Karpas-422 (cell line): Measurements from ENCODE around the gene FARP2. TPM values are rescaled to one million over a fixed set of nuclear protein-coding genes. Genes with fewer than 3 reads are reported as not detected.
A peak's percentile ranks its signal among the peaks of the same experiment; 100 is the strongest.

Source experiments
- DNase-seq: peaks from one replicate; pipeline ENCODE4 v3.0.0-alpha.2; 2015
- H2AFZ ChIP-seq: fragments of 200-600 bp; sonication (generic); 2 replicates; pipeline ENCODE4 v1.6.1; 2014; ENCODE audit warnings: antibody characterized with exemption, low read length, mixed read lengths
- H3K27ac ChIP-seq: fragments of 200-600 bp; sonication (generic); 2 replicates; pipeline ENCODE4 v1.5.1; 2014; ENCODE audit warnings: mild to moderate bottlenecking, low read length, moderate library complexity
- H3K27me3 ChIP-seq: fragments of 200-600 bp; sonication (generic); 2 replicates; pipeline ENCODE4 v1.6.1; 2014; ENCODE audit warnings: low read length, mixed read lengths
- H3K36me3 ChIP-seq: fragments of 200-600 bp; sonication (generic); 2 replicates; pipeline ENCODE4 v1.6.1; 2014; ENCODE audit warnings: low read length, mixed read lengths; ENCODE audit not compliant: insufficient read depth
- H3K4me1 ChIP-seq: fragments of 200-600 bp; sonication (generic); 2 replicates; pipeline ENCODE4 v1.6.1; 2014; ENCODE audit warnings: mild to moderate bottlenecking, low read length, mixed read lengths
- H3K4me2 ChIP-seq: fragments of 200-600 bp; sonication (generic); 2 replicates; pipeline ENCODE4 v1.6.1; 2014; ENCODE audit warnings: low read length, low read depth, mild to moderate bottlenecking; ENCODE audit not compliant: poor library complexity, severe bottlenecking
- H3K4me3 ChIP-seq: fragments of 200-600 bp; sonication (generic); 2 replicates; pipeline ENCODE4 v1.5.1; 2014; ENCODE audit warnings: mild to moderate bottlenecking, antibody characterized with exemption, low read length, mixed read lengths
- H3K79me2 ChIP-seq: fragments of 200-600 bp; sonication (generic); 2 replicates; pipeline ENCODE4 v1.6.1; 2014; ENCODE audit warnings: mild to moderate bottlenecking, low read length, mixed read lengths
- H3K9ac ChIP-seq: fragments of 200-600 bp; sonication (generic); 2 replicates; pipeline ENCODE4 v1.6.0; 2014; ENCODE audit warnings: low read length
- H3K9me2 ChIP-seq: fragments of 200-600 bp; sonication (generic), shearing (Covaris generic); replicated peaks from 2 replicates; pipeline ENCODE4 v1.6.0; 2014; ENCODE audit warnings: mild to moderate bottlenecking, low read length, moderate library complexity; ENCODE audit not compliant: insufficient read depth
- H3K9me3 ChIP-seq: fragments of 300-700, 200-600 bp; sonication (generic); 2 replicates; pipeline ENCODE4 v1.6.1; 2014; ENCODE audit warnings: low read length, mixed read lengths
- H4K20me1 ChIP-seq: fragments of 200-600 bp; sonication (generic); 2 replicates; pipeline ENCODE4 v1.6.1; 2014; ENCODE audit warnings: mild to moderate bottlenecking, antibody characterized with exemption, low read length, low read depth; ENCODE audit not compliant: insufficient read depth
- total RNA-seq: library from RNA; depleted of rRNA; stranded (reverse); fragments of >200 nt; shearing (Covaris generic); gene quantifications from 2 replicates; pipeline ENCODE4 v1.2.3, GENCODE V29; 2014; ENCODE audit warnings: low replicate concordance

Gene FARP2
- total RNA-seq, 1 experiment from 2014 or later = 40.0 TPM

GRCh38 chr2:241334813-241335212, 21.3 kb upstream of the FARP2 start:
- H3K79me2 ChIP-seq = peaks cover 44% of the 10 kb centered on the region
- H4K20me1 ChIP-seq = peaks cover 4% of the 10 kb centered on the region; the same call in 1 of the 2 replicates
- DNase-seq = no peak
- H3K27ac ChIP-seq = peak overlapping the region; percentile 92
- no peak overlapping the region for H3K9ac ChIP-seq
- H3K27me3 ChIP-seq = no peaks in the 10 kb centered on the region
- H3K4me1 ChIP-seq = peaks cover 59% of the 10 kb centered on the region
- H2AFZ ChIP-seq = no peak overlapping the region
- no peaks in the 10 kb centered on the region for H3K9me2 ChIP-seq
- peak overlapping the region; percentile 62 for H3K4me2 ChIP-seq
- H3K9me3 ChIP-seq = no peaks in the 10 kb centered on the region
- peaks cover 22% of the 10 kb centered on the region; the same call in 1 of the 2 replicates for H3K36me3 ChIP-seq
- H3K4me3 ChIP-seq = 0 out of 2 replicates have a peak overlapping the region, but pooled peaks have one; percentile 1

- no peak overlapping the region for H3K4me2 ChIP-seq
- DNase-seq = no peak
- peaks cover 23% of the 10 kb centered on the region for H3K4me1 ChIP-seq
- H3K4me3 ChIP-seq = no peak overlapping the region
- no peaks in the 10 kb centered on the region for H3K9me2 ChIP-seq
- no peaks in the 10 kb centered on the region for H3K27me3 ChIP-seq
- H3K36me3 ChIP-seq = peaks cover 67% of the 10 kb centered on the region
- H3K27ac ChIP-seq = no peak overlapping the region
- no peak overlapping the region for H2AFZ ChIP-seq
- no peaks in the 10 kb centered on the region for H3K9me3 ChIP-seq
- H3K9ac ChIP-seq = no peak overlapping the region
- H4K20me1 ChIP-seq = peaks cover 8% of the 10 kb centered on the region; the same call in 1 of the 2 replicates
- peaks cover 54% of the 10 kb centered on the region for H3K79me2 ChIP-seq
These were observed 16.1 kb upstream of the FARP2 start for GRCh38 chr2:241339839-241340630.

GRCh38 chr2:241340631-241341163, 15.4 kb upstream of the FARP2 start:
- Histone ChIP-seq H3K9me2 (no peaks in the 10 kb centered on the region), H3K27me3 (no peaks in the 10 kb centered on the region), H3K36me3 (peaks cover 74% of the 10 kb centered on the region), H3K4me3 (no peak overlapping the region), H2AFZ (no peak overlapping the region), H3K79me2 (peaks cover 55% of the 10 kb centered on the region), H3K4me1 (peaks cover 16% of the 10 kb centered on the region), H3K9ac (no peak overlapping the region), H3K9me3 (no peaks in the 10 kb centered on the region), H3K4me2 (no peak overlapping the region), H3K27ac (no peak overlapping the region), H4K20me1 (peaks cover 8% of the 10 kb centered on the region; the same call in 1 of the 2 replicates)
- no peak for DNase-seq

DNA sequence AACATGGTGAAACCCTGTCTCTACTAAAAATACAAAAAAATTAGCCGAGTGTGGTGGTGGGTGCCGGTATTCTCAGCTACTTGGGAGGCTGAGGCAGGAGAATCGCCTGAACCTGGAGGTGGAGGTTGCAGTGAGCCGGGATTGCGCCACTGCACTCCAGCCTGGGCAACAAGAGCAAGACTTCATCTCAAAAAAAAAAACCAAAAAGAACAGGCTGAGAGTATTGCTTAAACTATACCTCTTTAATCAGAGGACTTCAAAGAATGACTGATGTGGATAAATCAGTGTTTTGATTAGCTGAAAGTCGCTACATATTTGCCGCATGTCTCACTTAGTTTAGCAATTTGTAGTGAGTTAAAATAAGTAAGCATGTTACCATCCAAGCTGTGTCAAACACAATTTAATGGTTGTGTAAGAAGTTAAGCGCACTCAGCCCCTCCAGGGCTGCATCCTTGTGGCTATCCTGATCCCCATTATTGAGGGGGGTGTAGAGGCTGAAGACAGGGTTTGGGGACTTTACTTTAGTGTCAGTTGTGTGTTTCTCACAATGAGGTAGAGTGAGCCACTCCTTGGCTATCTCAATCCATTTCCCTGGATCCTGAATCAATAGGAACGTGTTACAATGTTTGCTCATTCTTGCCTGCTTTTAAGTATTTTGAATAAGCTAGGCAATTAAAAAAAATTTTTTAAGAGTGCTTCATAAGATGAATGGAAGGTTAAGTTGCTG, 11.0 kb upstream of the FARP2 start:
- Histone ChIP-seq H3K9ac (no peak overlapping the region), H3K79me2 (peaks cover 36% of the 10 kb centered on the region), H3K9me2 (no peaks in the 10 kb centered on the region), H3K36me3 (peaks cover 83% of the 10 kb centered on the region), H3K4me3 (no peak overlapping the region), H3K4me2 (no peak overlapping the region), H3K9me3 (no peaks in the 10 kb centered on the region), H4K20me1 (0 out of 2 replicates have a peak, but pooled peaks cover 7% of the 10 kb centered on the region), H3K27me3 (no peaks in the 10 kb centered on the region), H3K27ac (no peak overlapping the region), H3K4me1 (no peaks in the 10 kb centered on the region), H2AFZ (no peak overlapping the region)
- no peak for DNase-seq

DNA sequence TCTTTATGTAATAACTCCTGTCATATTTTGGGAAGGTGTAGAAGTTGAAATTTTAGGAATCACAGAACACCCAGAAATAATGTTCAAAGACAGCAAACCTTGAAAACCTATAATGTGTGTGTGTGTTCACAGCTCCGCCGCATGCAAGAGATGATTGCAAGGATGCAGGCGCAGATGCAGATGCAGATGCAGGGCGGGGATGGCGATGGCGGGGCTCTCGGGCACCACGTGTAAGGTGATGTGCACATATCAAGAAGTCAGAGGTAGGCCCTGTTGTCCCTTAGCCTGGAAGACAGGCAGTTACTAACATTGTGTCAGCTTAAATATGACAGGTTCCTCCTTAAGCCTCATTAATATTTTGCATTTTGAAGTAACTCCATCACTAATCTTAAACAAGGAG, 6.1 kb upstream of the FARP2 start:
- DNase-seq = no peak
- Histone ChIP-seq H3K9me3 (no peaks in the 10 kb centered on the region), H3K4me2 (no peak overlapping the region), H3K4me3 (no peak overlapping the region), H3K4me1 (peaks cover 25% of the 10 kb centered on the region), H3K79me2 (peaks cover 8% of the 10 kb centered on the region; the same call in 1 of the 2 replicates), H3K9me2 (no peaks in the 10 kb centered on the region), H3K9ac (no peak overlapping the region), H3K27me3 (no peaks in the 10 kb centered on the region), H2AFZ (no peak overlapping the region), H4K20me1 (0 out of 2 replicates have a peak, but pooled peaks cover 4% of the 10 kb centered on the region), H3K36me3 (peaks cover 77% of the 10 kb centered on the region), H3K27ac (no peak overlapping the region)

DNA sequence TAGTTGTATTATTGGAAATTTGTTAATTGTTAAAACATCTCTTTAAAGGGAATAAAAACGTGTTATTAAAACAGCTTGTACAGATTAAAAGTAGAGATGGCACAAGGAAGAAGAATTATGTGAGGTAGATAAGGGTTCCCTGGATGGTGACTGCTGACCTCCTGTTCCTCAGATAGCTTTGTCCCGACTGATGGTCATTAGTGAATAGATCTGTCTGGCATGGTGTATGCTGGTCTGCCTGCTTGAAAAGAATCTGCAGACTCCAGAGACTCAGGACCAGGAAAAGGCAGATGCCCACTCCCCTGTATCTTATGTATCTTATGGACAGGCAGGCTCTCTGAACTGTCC, 5.6 kb upstream of the FARP2 start:
- H3K79me2 ChIP-seq = peaks cover 8% of the 10 kb centered on the region; the same call in 1 of the 2 replicates
- no peak overlapping the region for H3K4me3 ChIP-seq
- no peaks in the 10 kb centered on the region for H3K9me2 ChIP-seq
- no peak overlapping the region for H3K9ac ChIP-seq
- H3K9me3 ChIP-seq = no peaks in the 10 kb centered on the region
- DNase-seq = no peak
- H3K27ac ChIP-seq = no peak overlapping the region
- H4K20me1 ChIP-seq = 0 out of 2 replicates have a peak, but pooled peaks cover 4% of the 10 kb centered on the region
- no peaks in the 10 kb centered on the region for H3K27me3 ChIP-seq
- H3K4me1 ChIP-seq = peaks cover 28% of the 10 kb centered on the region
- no peak overlapping the region for H2AFZ ChIP-seq
- peaks cover 72% of the 10 kb centered on the region for H3K36me3 ChIP-seq
- no peak overlapping the region for H3K4me2 ChIP-seq

DNA sequence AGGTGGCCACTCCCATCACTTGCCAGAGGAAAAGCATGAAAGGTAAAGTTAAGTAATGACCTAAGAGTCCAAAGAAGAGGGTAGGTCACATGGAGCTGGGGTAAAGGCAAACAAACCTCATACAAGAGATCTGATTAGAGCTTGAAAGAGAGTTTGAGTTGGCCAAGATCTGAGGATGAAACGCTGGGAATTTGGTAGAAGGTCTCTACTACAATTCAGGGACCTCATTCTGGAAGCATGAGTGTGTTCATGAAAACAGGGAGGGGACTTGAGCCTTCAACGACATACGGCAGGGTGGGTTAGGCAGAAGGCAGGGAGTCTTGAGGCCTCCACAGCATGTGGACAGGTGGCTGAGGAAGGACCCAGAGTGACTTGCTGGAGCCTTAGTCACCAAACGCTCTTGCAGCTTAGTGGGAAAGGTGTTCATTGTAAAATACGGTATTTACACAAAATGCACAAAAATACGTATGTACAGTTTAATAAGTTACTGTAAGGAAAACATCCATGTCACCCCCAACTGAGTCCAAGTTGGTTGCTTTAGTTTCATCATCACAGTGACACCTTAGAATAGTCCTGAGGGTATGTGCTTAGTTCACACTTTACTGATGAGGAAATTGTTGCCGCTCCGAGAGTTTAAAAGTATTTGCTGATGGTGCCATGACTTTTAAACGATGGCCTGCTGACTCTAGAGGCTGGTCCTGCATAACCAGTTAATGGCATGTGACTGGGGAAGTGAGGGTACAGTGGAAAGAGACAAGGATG, 5.0 kb upstream of the FARP2 start:
- Histone ChIP-seq H3K9me3 (no peaks in the 10 kb centered on the region), H3K27me3 (no peaks in the 10 kb centered on the region), H3K4me1 (peaks cover 28% of the 10 kb centered on the region), H3K27ac (no peak overlapping the region), H3K4me2 (no peak overlapping the region), H3K9ac (no peak overlapping the region), H2AFZ (no peak overlapping the region), H3K79me2 (peaks cover 3% of the 10 kb centered on the region; the same call in 1 of the 2 replicates), H4K20me1 (0 out of 2 replicates have a peak, but pooled peaks cover 4% of the 10 kb centered on the region), H3K36me3 (peaks cover 66% of the 10 kb centered on the region), H3K9me2 (no peaks in the 10 kb centered on the region), H3K4me3 (no peak overlapping the region)
- DNase-seq = no peak
